GM18499 (cell line): ENCODE data around the gene LZTS3.

Experiments used
- ATAC-seq: cut with Tn5 transposase; IDR thresholded peaks from one replicate; pipeline ENCODE4 v1.9.1; 2021; ENCODE audit warnings: moderate number of reproducible peaks; ENCODE audit not compliant: insufficient read depth, unreplicated experiment

LZTS3 gene

DNA sequence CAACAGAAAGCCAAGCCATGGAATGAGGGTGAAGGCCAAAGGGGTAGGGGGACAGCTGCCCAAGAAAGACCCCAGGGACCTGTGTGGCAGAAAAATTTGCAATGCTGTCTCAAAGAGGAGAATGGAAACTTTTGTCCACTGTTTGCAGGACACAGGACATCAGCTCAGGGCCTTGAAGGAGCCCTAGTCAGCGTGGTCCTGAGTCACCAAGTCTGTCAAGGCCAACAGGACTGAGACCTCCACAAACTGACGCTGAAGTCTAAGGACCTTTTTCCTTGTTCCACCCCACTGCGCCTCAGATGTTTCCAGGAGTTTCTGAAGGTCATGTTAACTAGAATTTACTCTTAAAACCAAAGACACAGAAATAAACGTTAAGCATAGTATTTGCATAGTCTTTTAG is 57.0 kb downstream of the LZTS3 start:
- no peak for ATAC-seq

DNA sequence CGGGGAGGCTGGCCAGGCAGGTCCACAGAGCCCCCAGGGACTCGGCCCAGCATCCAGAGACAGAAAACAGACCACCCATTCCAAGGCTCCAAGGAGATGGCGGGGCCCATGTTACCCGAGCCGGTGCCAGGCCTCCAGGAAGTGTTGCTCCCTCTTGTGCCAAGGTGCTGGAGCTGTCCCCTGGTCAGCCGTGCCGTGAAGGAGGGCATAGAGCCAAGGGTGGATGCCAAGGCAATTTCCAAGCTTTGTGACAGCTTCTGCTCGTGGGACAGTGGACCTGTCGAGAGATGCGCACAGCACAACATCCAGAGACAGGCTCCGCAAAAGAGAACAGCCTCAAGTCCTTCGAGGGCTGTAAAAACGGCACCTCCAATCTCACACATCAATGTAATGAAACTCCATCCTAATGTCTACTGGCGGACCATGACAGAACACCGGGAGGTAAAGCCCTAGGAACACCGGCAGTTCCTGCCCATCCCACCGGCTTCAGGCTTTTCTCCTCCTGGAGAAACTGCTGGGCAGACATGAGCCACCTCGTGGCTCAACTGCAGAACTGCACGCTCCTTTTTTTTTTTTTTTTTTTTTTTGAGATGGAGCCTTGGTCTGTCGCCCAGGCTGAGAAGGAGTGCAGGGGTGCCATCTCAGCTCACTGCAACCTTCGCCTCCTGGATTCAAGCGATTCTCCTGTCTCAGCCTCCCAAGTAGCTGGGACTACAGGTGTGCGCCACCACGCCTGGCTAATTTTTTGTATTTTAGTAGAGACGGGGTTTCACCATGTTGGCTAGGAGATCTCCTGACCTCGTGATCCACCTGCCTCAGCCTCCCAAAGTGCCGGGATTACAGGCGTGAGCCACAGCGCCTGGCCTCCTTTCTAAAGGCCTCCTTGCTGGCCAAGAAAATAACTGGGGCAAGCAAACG is 57.9 kb downstream of the LZTS3 start:
- no peak for ATAC-seq
